GM12872 (cell line): Measurements from ENCODE around the gene SLC29A4.

Experiments
- CTCF ChIP-seq: IDR thresholded peaks from 3 replicates; pipeline ENCODE4 v1.5.1; 2011; ENCODE audit warnings: low read depth, mild to moderate bottlenecking, low read length, moderate library complexity; ENCODE audit not compliant: insufficient read depth

Gene SLC29A4

GRCh38 chr7:5265320-5266190 lies 17.2 kb upstream of the SLC29A4 start:
- no peak for TF ChIP-seq CTCF

- TF ChIP-seq CTCF, result no peak
These were observed 16.3 kb upstream of the SLC29A4 start for GRCh38 chr7:5266191-5267028.

- no peak for TF ChIP-seq CTCF
These were observed 12.0 kb upstream of the SLC29A4 start for GRCh38 chr7:5270788-5271187.

GRCh38 chr7:5274441-5274840 lies 8.3 kb upstream of the SLC29A4 start:
- TF ChIP-seq CTCF, result no peak

- TF ChIP-seq CTCF, result no peak
These were observed 6.1 kb upstream of the SLC29A4 start for GRCh38 chr7:5276611-5277010.

- TF ChIP-seq CTCF, result no peak
These were observed 4.0 kb upstream of the SLC29A4 start for GRCh38 chr7:5278766-5279165.

- no peak for TF ChIP-seq CTCF
These were observed 3.0 kb upstream of the SLC29A4 start for GRCh38 chr7:5279734-5280133.
